SK-N-SH (cell line): Measurements from ENCODE around the gene CBX8. TPM values are rescaled to one million over a fixed set of nuclear protein-coding genes. Genes with fewer than 3 reads are reported as not detected.

Experiments
- CTCF ChIA-PET: fragments of 300-600, 350-600 bp; formaldehyde crosslinking; extraction: SDS; loops from one replicate; lab custom pipeline; 2021; lab: Yijun Ruan, JAX
- POLR2A ChIA-PET: fragments of 350-600 bp; sonication (Branson Sonifier 250); formaldehyde crosslinking; extraction: SDS; loops from one replicate; lab custom pipeline; 2020; ENCODE audit warnings: antibody characterized with exemption, inconsistent platforms; lab: Yijun Ruan, JAX
- DNase-seq: peaks from one replicate; pipeline ENCODE4 v3.0.0; 2012
- H2AFZ ChIP-seq: fragments of 200-600 bp; sonication (generic); 2 replicates; pipeline ENCODE4 v1.8.1; 2016; ENCODE audit warnings: antibody characterized with exemption, mild to moderate bottlenecking, low read depth
- H3F3A ChIP-seq: fragments of 200-600 bp; sonication (generic); replicated peaks from 2 replicates; pipeline ENCODE3; 2016; ENCODE audit warnings: antibody characterized with exemption, mild to moderate bottlenecking; ENCODE audit not compliant: insufficient read depth
- H3K27ac ChIP-seq, 2 experiments: fragments of 200-500 bp in 1 of 2; fragments of 200-600 bp in 1 of 2; sonication (Bioruptor generic) in 1 of 2; sonication (generic), shearing (Covaris generic) in 1 of 2; 2 replicates each; pipeline versions ENCODE4 v1.5.1 to v1.6.1; 2014 to 2016; ENCODE audit warnings: low read depth in 2 of 2, inconsistent platforms in 1 of 2, low read length in 1 of 2, mild to moderate bottlenecking in 1 of 2, mixed read lengths in 1 of 2
- H3K27me3 ChIP-seq: fragments of 200-600 bp; sonication (generic), shearing (Covaris generic); 2 replicates; pipeline ENCODE4 v1.6.1; 2016; ENCODE audit warnings: mixed run types; ENCODE audit not compliant: insufficient read depth
- H3K36me3 ChIP-seq, 2 experiments: fragments of 200-500 bp in 1 of 2; fragments of 200-600 bp in 1 of 2; sonication (Bioruptor generic) in 1 of 2; sonication (generic) in 1 of 2; replicated peaks in 1 of 2; 2 replicates each; pipeline versions ENCODE3 to v1.5.1; 2014 to 2016; ENCODE audit warnings: low read length in 1 of 2, mild to moderate bottlenecking in 1 of 2; ENCODE audit not compliant: insufficient read depth in 2 of 2, control insufficient read depth in 1 of 2
- H3K4me1 ChIP-seq, 2 experiments: fragments of 200-500 bp in 1 of 2; fragments of 200-600 bp in 1 of 2; sonication (Bioruptor generic) in 1 of 2; sonication (generic), shearing (Covaris generic) in 1 of 2; 2 replicates each; pipeline versions ENCODE4 v1.5.1 to v1.6.1; 2014 to 2016; ENCODE audit warnings: low read depth in 1 of 2, low read length in 1 of 2, mixed run types in 1 of 2; ENCODE audit not compliant: insufficient read depth in 2 of 2, control insufficient read depth in 1 of 2
- H3K4me2 ChIP-seq: fragments of 200-600 bp; sonication (generic), shearing (Covaris generic); 2 replicates; pipeline ENCODE4 v1.6.1; 2017; ENCODE audit warnings: mixed run types
- H3K4me3 ChIP-seq, 2 experiments: fragments of 200-500 bp in 1 of 2; fragments of 200-600 bp in 1 of 2; sonication (Bioruptor generic) in 1 of 2; sonication (generic), shearing (Covaris generic) in 1 of 2; 2 replicates each; pipeline versions ENCODE4 v1.5.1 to v1.8.1; 2014 to 2016; ENCODE audit warnings: low read depth in 2 of 2, inconsistent platforms in 1 of 2, low read length in 1 of 2, mild to moderate bottlenecking in 1 of 2, mixed read lengths in 1 of 2, moderate library complexity in 1 of 2
- H3K79me2 ChIP-seq: fragments of 200-600 bp; sonication (generic); 2 replicates; pipeline ENCODE4 v1.8.1; 2017; ENCODE audit warnings: mild to moderate bottlenecking; ENCODE audit not compliant: insufficient read depth
- H3K9ac ChIP-seq: fragments of 200-600 bp; sonication (generic); 2 replicates; pipeline ENCODE4 v1.6.1; 2017; ENCODE audit warnings: mixed run types
- H3K9me2 ChIP-seq: fragments of 200-600 bp; sonication (generic); 2 replicates; pipeline ENCODE4 v1.6.1; 2017; ENCODE audit warnings: mixed run types
- H3K9me3 ChIP-seq: fragments of 200-600 bp; sonication (generic); 2 replicates; pipeline ENCODE4 v1.6.1; 2017; ENCODE audit warnings: mixed run types, mild to moderate bottlenecking, moderate library complexity
- H4K20me1 ChIP-seq: fragments of 200-600 bp; sonication (generic); 2 replicates; pipeline ENCODE4 v1.6.1; 2017; ENCODE audit warnings: mild to moderate bottlenecking, mixed run types; ENCODE audit not compliant: insufficient read depth
- CHD2 ChIP-seq: fragments of 150-350 bp; IDR thresholded peaks from 2 replicates; pipeline ENCODE4 v1.6.1; 2018; ENCODE audit warnings: low read length; ENCODE audit not compliant: partially characterized antibody
- EP300 ChIP-seq, 2 experiments: IDR thresholded peaks; 2 replicates each; pipeline versions ENCODE4 v1.4.0 to v1.6.1; 2012; ENCODE audit warnings: borderline replicate concordance in 1 of 2, low read depth in 1 of 2, low read length in 1 of 2
- FOXM1 ChIP-seq: IDR thresholded peaks from 2 replicates; pipeline ENCODE4 v1.4.0; 2012; ENCODE audit warnings: low read depth, mild to moderate bottlenecking
- GATA2 ChIP-seq: sonication (generic); formaldehyde crosslinking; IDR thresholded peaks from 2 replicates; pipeline ENCODE4 v1.5.0; 2020; ENCODE audit warnings: mild to moderate bottlenecking, missing genetic modification reagents
- IRF3 ChIP-seq: fragments of 150-350 bp; IDR thresholded peaks from 2 replicates; pipeline ENCODE4 v1.6.1; 2016; ENCODE audit warnings: mild to moderate bottlenecking, low read depth, low read length
- MAX ChIP-seq: IDR thresholded peaks from 2 replicates; pipeline ENCODE4 v1.4.0; 2012; ENCODE audit warnings: low read depth
- MEF2A ChIP-seq: IDR thresholded peaks from 2 replicates; pipeline ENCODE4 v1.4.0; 2012; ENCODE audit warnings: low read depth, borderline replicate concordance
- MXI1 ChIP-seq: IDR thresholded peaks from 2 replicates; pipeline ENCODE4 v1.6.1; 2012; ENCODE audit warnings: mild to moderate bottlenecking, low read depth, low read length, improper control_type of control experiment
- PBX3 ChIP-seq: IDR thresholded peaks from 2 replicates; pipeline ENCODE4; 2012
- RAD21 ChIP-seq: IDR thresholded peaks from 2 replicates; pipeline ENCODE4 v1.6.1; 2012; ENCODE audit warnings: mild to moderate bottlenecking, low read length
- RCOR1 ChIP-seq: fragments of 150-350 bp; IDR thresholded peaks from 2 replicates; pipeline ENCODE4 v1.6.1; 2017; ENCODE audit warnings: antibody characterized with exemption, low read length
- RFX5 ChIP-seq: IDR thresholded peaks from 2 replicates; pipeline ENCODE4 v1.6.1; 2012; ENCODE audit warnings: mild to moderate bottlenecking, improper control_type of control experiment, low read length
- SMC3 ChIP-seq: IDR thresholded peaks from 2 replicates; pipeline ENCODE4 v1.6.1; 2012; ENCODE audit warnings: low read depth, low read length, improper control_type of control experiment
- TAF1 ChIP-seq: IDR thresholded peaks from 2 replicates; pipeline ENCODE4 v1.6.1; 2012; ENCODE audit warnings: low read depth, mild to moderate bottlenecking, low read length, moderate library complexity, borderline replicate concordance
- TCF12 ChIP-seq: IDR thresholded peaks from 2 replicates; pipeline ENCODE4 v1.4.0; 2012
- USF1 ChIP-seq: IDR thresholded peaks from 2 replicates; pipeline ENCODE4 v1.4.0; 2012; ENCODE audit warnings: low read depth, borderline replicate concordance
- YY1 ChIP-seq: IDR thresholded peaks from 2 replicates; pipeline ENCODE4 v1.4.0; 2012; ENCODE audit warnings: low read depth, mild to moderate bottlenecking
- WGBS: methylation state at CpG from one replicate; pipeline ENCODE4 v1.1.6; 2017; ENCODE audit warnings: low lambda C conversion rate; 5-methylcytosine and 5-hydroxymethylcytosine counted together
- polyA plus RNA-seq, 3 experiments: library from polyadenylated mRNA; depleted of rRNA; stranded (reverse); fragments of >200 nt; gene quantifications; 2 replicates each; pipeline ENCODE4 v1.2.3, GENCODE V29; 2012
- TF ChIP-seq, protein P1 (sequence below): IDR thresholded peaks from 2 replicates; pipeline ENCODE4 v1.4.0; 2012; ENCODE audit warnings: low read depth, borderline replicate concordance
- TF ChIP-seq, protein P2 (sequence below): fragments of 200-600 bp; sonication (generic); IDR thresholded peaks from 2 replicates; pipeline ENCODE4 v1.6.1; 2017; ENCODE audit warnings: antibody characterized with exemption, mild to moderate bottlenecking, moderate library complexity

Gene CBX8
- polyA plus RNA-seq, 1 of the 3 experiments (the other 2 are of a cell fraction): 2.9 TPM

DNA sequence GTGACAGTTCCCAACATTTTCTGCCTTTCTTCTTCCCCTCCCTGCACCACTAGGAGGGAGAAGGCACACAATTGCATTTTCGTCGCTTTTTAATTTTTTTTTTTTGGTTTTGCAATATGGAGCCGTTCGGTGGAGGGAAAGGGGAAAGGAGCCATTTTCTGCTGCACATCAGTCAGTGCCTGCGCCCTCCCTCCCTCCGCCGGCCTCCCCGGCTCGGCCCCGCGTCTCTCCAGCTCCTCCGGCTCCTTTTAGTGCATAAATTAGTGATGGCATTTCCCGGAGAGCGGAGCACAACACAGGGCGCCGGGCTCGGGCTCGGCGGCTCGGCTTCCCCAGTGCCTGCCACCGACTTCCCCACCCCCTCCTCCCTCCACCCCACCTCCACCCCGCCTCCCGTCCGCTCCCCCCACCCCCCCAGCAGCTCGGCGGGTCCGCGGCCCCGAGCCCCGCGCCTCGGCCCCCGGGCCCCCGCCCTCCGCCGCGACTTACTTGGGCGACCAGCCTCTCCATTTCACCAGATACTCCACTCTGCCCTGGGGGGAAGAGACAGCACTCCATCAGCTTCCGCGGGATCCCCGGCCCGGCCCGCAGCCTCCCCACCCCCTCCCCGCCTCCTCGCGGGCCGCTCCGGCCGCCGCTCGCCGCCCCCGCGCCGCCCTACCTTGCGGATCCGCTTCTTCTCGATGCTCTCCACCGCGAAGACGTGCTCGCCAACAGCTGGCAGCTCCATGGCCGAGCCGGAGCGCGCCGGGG lies 41.8 kb upstream of the CBX8 start:
- Histone ChIP-seq H2AFZ (peak overlapping the region; percentile 44; the same call in 1 of the 2 replicates), H4K20me1 (peaks cover 43% of the 10 kb centered on the region), H3K9me2 (no peaks in the 10 kb centered on the region), H3F3A (peaks cover 33% of the 10 kb centered on the region), H3K27me3 (peaks cover 39% of the 10 kb centered on the region)
- CTCF ChIA-PET: interaction anchor here (0.7 to 13.1 kb wide), 31 partner anchors 8 to 859 kb away, joined by 3 to 274 read pairs (median 10); partner anchors contain the start of genes CBX2, CBX8 and LGALS3BP
- TF ChIP-seq PBX3: peak; percentile 5; the same call in 1 of the 2 replicates
- no peak for TF ChIP-seq GATA2 (CRISPR knock-in tag)
- TF ChIP-seq MAX: no peak
- TF ChIP-seq FOXM1: no peak
- TF ChIP-seq TCF12: 0 out of 2 replicates have a peak, but pooled peaks have one; percentile 17
- TF ChIP-seq RAD21: peak; percentile 31; the same call in 1 of the 2 replicates
- 0 out of 2 replicates have a peak, but pooled peaks have one; percentile 3 for TF ChIP-seq SMC3
- no peak for TF ChIP-seq EP300 (IDR thresholded peaks at IDR 0.05; ENCODE audit: borderline replicate concordance in 1 of 2, low read depth in 1 of 2, low read length in 1 of 2)
- TF ChIP-seq RFX5: peak; percentile 54; the same call in 1 of the 2 replicates
- TF ChIP-seq YY1: peak; percentile 88
- TF ChIP-seq MEF2A: no peak
- no peak for TF ChIP-seq CHD2
- TF ChIP-seq, protein P1, sequence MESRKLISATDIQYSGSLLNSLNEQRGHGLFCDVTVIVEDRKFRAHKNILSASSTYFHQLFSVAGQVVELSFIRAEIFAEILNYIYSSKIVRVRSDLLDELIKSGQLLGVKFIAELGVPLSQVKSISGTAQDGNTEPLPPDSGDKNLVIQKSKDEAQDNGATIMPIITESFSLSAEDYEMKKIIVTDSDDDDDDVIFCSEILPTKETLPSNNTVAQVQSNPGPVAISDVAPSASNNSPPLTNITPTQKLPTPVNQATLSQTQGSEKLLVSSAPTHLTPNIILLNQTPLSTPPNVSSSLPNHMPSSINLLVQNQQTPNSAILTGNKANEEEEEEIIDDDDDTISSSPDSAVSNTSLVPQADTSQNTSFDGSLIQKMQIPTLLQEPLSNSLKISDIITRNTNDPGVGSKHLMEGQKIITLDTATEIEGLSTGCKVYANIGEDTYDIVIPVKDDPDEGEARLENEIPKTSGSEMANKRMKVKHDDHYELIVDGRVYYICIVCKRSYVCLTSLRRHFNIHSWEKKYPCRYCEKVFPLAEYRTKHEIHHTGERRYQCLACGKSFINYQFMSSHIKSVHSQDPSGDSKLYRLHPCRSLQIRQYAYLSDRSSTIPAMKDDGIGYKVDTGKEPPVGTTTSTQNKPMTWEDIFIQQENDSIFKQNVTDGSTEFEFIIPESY: no peak
- TF ChIP-seq IRF3: no peak
- peak; percentile 34; the same call in 1 of the 2 replicates for TF ChIP-seq TAF1
- TF ChIP-seq MXI1: peak; percentile 39; the same call in 1 of the 2 replicates
- TF ChIP-seq, protein P2, sequence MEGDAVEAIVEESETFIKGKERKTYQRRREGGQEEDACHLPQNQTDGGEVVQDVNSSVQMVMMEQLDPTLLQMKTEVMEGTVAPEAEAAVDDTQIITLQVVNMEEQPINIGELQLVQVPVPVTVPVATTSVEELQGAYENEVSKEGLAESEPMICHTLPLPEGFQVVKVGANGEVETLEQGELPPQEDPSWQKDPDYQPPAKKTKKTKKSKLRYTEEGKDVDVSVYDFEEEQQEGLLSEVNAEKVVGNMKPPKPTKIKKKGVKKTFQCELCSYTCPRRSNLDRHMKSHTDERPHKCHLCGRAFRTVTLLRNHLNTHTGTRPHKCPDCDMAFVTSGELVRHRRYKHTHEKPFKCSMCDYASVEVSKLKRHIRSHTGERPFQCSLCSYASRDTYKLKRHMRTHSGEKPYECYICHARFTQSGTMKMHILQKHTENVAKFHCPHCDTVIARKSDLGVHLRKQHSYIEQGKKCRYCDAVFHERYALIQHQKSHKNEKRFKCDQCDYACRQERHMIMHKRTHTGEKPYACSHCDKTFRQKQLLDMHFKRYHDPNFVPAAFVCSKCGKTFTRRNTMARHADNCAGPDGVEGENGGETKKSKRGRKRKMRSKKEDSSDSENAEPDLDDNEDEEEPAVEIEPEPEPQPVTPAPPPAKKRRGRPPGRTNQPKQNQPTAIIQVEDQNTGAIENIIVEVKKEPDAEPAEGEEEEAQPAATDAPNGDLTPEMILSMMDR: peak; percentile 23; the same call in 1 of the 2 replicates
- no peak for TF ChIP-seq RCOR1
- no peak; the same call in 1 of the 2 replicates for TF ChIP-seq USF1
- TF ChIP-seq, all 33 proteins: peak for 9
- peaks cover 24 to 56% of the 10 kb centered on the region in 2 experiments for H3K4me1 ChIP-seq
- peaks cover 10 to 19% of the 10 kb centered on the region in 2 experiments for H3K36me3 ChIP-seq
- POLR2A ChIA-PET: interaction anchor here (0.7 to 6.1 kb wide), 10 partner anchors 11 to 258 kb away, joined by 3 to 93 read pairs (median 4); partner anchors contain the start of genes CBX2 and CBX8
- WGBS: 1% methylated on average over 55 of the region's 67 CpGs
- peak overlapping the region; percentile 74 to 77 for H3K27ac ChIP-seq
- peak overlapping the region; percentile 74 for H3K9ac ChIP-seq
- peak overlapping the region; percentile 86 for H3K4me2 ChIP-seq
- peaks cover 36% of the 10 kb centered on the region for H3K79me2 ChIP-seq
- DNase-seq: peak; percentile 88
- peak overlapping the region; percentile 54 to 91 for H3K4me3 ChIP-seq
- H3K9me3 ChIP-seq: no peaks in the 10 kb centered on the region
